GM12892 (cell line): ENCODE results near the gene PDSS2.

Experiments
- POLR2A ChIP-seq: IDR thresholded peaks from 2 replicates; pipeline ENCODE4 v1.6.1; 2011; ENCODE audit warnings: low read depth, low read length, control low read depth
- POLR2AphosphoS5 ChIP-seq: IDR thresholded peaks from 2 replicates; pipeline ENCODE4 v1.6.1; 2011; ENCODE audit warnings: low read depth, low read length, control low read depth

DNA sequence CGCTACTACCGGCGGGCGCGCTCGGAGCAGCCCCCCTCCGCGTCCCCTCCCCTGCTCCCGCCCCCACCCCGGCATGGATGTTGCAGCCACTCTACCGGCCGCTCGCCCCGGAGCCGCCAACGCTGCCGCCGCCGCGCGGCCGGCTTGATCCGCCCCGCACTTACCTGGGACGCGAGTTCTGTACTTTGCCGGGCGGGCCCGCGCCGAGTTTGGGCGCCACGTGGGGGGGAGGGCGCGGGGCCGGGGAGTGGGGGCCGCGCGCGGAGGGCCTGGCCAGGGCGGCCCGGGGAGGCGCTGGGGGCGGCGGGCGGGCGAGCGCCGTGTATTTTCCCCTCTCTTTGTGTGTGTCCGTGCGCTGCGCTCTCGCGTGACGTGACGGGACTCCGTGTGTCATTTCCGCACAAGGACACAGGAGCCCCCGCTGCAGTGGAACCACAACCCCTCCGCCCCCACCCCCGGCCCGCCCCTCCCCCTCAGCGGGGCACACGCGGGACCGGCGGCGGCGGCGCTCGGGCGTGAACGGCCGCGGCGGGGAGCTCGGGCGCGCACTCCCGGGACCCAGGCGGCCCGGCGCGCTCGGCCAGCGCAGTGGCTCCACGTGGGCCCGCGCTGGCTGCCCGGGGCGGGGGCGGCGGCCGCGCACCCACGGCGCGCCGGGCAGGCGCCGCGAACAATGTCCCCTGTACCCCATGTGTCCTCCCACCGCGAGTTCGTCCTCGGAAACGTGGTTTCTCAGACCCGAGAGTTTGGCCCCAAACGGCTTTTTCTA lies 344.3 kb downstream of the PDSS2 start, which contains the start of gene BEND3:
- TF ChIP-seq POLR2AphosphoS5 (no peak), POLR2A (peak; percentile 21; the same call in 1 of the 2 replicates)
